ENCODE measurements around the gene APOBEC3F.

DNA sequence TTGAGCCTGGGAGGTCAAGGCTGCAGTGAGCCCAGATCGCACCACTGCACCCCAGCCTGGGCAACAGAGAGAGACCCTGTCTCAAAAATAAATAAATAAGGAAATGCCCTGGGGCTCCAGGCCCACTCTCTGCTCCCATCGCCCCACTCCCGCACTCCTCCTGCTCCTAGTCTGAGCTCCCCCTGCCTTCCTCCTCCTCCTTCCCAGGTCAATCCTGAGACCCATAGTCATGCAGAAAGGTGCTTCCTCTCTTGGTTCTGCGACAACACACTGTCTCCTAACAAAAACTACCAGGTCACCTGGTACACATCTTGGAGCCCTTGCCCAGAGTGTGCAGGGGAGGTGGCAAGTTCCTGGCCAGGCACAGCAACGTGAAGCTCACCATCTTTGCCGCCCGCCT, 29.5 kb downstream of the APOBEC3F start:
- TF ChIP-seq, protein P1, sequence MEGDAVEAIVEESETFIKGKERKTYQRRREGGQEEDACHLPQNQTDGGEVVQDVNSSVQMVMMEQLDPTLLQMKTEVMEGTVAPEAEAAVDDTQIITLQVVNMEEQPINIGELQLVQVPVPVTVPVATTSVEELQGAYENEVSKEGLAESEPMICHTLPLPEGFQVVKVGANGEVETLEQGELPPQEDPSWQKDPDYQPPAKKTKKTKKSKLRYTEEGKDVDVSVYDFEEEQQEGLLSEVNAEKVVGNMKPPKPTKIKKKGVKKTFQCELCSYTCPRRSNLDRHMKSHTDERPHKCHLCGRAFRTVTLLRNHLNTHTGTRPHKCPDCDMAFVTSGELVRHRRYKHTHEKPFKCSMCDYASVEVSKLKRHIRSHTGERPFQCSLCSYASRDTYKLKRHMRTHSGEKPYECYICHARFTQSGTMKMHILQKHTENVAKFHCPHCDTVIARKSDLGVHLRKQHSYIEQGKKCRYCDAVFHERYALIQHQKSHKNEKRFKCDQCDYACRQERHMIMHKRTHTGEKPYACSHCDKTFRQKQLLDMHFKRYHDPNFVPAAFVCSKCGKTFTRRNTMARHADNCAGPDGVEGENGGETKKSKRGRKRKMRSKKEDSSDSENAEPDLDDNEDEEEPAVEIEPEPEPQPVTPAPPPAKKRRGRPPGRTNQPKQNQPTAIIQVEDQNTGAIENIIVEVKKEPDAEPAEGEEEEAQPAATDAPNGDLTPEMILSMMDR (IDR thresholded peaks at IDR 0.05), result no peak
- TF ChIP-seq EP300 (IDR thresholded peaks at IDR 0.05; ENCODE audit: borderline replicate concordance in 1 of 2, low read depth in 1 of 2, low read length in 1 of 2) (no peak), YY1 (IDR thresholded peaks at IDR 0.05; ENCODE audit: low read depth) (no peak), NRF1 (IDR thresholded peaks at IDR 0.05; ENCODE audit: low read depth, low read length) (no peak), EZH2phosphoT487 (IDR thresholded peaks at IDR 0.05; ENCODE audit: borderline replicate concordance, low read depth) (no peak), POLR2AphosphoS5 (IDR thresholded peaks at IDR 0.05; ENCODE audit: low read depth, low read length) (no peak), NFIC (IDR thresholded peaks at IDR 0.05; ENCODE audit: borderline replicate concordance) (no peak), TEAD4 (IDR thresholded peaks at IDR 0.05; ENCODE audit: borderline replicate concordance, insufficient read depth) (no peak), FOXM1 (IDR thresholded peaks at IDR 0.05; ENCODE audit: low read depth) (no peak)
- TF ChIP-seq, protein P2, sequence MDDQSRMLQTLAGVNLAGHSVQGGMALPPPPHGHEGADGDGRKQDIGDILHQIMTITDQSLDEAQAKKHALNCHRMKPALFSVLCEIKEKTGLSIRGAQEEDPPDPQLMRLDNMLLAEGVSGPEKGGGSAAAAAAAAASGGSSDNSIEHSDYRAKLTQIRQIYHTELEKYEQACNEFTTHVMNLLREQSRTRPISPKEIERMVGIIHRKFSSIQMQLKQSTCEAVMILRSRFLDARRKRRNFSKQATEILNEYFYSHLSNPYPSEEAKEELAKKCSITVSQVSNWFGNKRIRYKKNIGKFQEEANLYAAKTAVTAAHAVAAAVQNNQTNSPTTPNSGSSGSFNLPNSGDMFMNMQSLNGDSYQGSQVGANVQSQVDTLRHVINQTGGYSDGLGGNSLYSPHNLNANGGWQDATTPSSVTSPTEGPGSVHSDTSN (IDR thresholded peaks at IDR 0.05), result no peak
- TF ChIP-seq, protein P3, sequence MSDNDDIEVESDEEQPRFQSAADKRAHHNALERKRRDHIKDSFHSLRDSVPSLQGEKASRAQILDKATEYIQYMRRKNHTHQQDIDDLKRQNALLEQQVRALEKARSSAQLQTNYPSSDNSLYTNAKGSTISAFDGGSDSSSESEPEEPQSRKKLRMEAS (IDR thresholded peaks at IDR 0.05; ENCODE audit: low read depth), result no peak
- TF ChIP-seq, protein P4, sequence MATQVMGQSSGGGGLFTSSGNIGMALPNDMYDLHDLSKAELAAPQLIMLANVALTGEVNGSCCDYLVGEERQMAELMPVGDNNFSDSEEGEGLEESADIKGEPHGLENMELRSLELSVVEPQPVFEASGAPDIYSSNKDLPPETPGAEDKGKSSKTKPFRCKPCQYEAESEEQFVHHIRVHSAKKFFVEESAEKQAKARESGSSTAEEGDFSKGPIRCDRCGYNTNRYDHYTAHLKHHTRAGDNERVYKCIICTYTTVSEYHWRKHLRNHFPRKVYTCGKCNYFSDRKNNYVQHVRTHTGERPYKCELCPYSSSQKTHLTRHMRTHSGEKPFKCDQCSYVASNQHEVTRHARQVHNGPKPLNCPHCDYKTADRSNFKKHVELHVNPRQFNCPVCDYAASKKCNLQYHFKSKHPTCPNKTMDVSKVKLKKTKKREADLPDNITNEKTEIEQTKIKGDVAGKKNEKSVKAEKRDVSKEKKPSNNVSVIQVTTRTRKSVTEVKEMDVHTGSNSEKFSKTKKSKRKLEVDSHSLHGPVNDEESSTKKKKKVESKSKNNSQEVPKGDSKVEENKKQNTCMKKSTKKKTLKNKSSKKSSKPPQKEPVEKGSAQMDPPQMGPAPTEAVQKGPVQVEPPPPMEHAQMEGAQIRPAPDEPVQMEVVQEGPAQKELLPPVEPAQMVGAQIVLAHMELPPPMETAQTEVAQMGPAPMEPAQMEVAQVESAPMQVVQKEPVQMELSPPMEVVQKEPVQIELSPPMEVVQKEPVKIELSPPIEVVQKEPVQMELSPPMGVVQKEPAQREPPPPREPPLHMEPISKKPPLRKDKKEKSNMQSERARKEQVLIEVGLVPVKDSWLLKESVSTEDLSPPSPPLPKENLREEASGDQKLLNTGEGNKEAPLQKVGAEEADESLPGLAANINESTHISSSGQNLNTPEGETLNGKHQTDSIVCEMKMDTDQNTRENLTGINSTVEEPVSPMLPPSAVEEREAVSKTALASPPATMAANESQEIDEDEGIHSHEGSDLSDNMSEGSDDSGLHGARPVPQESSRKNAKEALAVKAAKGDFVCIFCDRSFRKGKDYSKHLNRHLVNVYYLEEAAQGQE (IDR thresholded peaks at IDR 0.05; ENCODE audit: low read depth, low read length), result no peak
